GM12873 (cell line): ENCODE measurements around the gene PCGF3.

ENCODE experiments used
- TF ChIP-seq, protein P1 (sequence below): IDR thresholded peaks from 2 replicates; pipeline ENCODE4 v1.5.1; 2012; ENCODE audit warnings: low read depth, mild to moderate bottlenecking, moderate library complexity, low read length, control low read depth; ENCODE audit not compliant: insufficient read depth; ENCODE audit errors: missing control alignments

PCGF3 gene

GRCh38 chr4:819401-820229 is 114.0 kb downstream of the PCGF3 start:
- TF ChIP-seq, protein P1, sequence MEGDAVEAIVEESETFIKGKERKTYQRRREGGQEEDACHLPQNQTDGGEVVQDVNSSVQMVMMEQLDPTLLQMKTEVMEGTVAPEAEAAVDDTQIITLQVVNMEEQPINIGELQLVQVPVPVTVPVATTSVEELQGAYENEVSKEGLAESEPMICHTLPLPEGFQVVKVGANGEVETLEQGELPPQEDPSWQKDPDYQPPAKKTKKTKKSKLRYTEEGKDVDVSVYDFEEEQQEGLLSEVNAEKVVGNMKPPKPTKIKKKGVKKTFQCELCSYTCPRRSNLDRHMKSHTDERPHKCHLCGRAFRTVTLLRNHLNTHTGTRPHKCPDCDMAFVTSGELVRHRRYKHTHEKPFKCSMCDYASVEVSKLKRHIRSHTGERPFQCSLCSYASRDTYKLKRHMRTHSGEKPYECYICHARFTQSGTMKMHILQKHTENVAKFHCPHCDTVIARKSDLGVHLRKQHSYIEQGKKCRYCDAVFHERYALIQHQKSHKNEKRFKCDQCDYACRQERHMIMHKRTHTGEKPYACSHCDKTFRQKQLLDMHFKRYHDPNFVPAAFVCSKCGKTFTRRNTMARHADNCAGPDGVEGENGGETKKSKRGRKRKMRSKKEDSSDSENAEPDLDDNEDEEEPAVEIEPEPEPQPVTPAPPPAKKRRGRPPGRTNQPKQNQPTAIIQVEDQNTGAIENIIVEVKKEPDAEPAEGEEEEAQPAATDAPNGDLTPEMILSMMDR, result no peak
